Hematopoietic multipotent progenitor cell treated with erythropoietin and hydrocortisone succinate and interleukin-3 and kit ligand, for 17 days (in vitro differentiated cells): ENCODE measurements around the gene TTLL11.
"Not testable (repeated sequence)": the region's sequence is repeated elsewhere in the genome, so short reads cannot be mapped to it uniquely, and the experiment has no call there.

ENCODE experiments used
- DNase-seq: peaks from one replicate; pipeline ENCODE4 v3.0.0-alpha.2; 2015; ENCODE audit warnings: low spot score

TTLL11 gene

DNA sequence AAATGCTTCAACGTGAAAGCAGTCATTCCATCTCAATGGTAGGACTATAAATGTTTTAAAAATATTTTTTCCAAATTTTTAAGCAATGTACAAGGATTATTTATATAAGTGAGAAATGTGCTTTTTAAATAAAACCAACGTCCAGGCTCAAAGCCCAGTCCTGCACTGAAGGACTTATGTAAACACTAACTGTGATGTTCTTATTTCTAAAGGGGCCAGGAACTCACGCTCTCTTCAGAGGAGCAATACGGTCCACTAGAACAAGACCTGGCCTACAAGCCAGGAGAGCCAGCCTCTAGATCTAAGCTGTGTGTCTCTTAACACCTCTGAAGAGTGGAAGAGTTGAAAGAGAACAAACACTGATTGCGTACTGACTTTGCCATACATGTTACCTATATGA lies 12.1 kb downstream of the TTLL11 start:
- DNase-seq, result no peak

DNA sequence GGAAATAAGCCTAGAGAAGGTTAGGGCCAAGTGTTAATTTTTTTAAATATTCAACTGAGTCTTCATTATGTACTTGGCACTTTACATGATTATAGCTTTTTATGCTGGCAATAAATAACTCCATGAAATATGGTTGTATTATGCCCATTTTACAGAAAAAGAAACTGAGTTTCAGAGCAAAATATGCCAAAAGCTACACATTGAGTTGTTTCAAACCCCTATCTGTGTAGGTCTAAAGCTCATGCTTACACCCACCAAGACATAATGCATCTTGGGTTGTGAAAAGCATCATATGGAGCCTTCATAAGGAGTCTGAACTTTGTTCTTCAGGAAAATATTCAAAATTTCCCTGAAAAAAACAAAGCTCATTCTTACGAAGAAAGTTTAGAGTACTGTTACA lies 14.6 kb downstream of the TTLL11 start:
- DNase-seq, result no peak

DNA sequence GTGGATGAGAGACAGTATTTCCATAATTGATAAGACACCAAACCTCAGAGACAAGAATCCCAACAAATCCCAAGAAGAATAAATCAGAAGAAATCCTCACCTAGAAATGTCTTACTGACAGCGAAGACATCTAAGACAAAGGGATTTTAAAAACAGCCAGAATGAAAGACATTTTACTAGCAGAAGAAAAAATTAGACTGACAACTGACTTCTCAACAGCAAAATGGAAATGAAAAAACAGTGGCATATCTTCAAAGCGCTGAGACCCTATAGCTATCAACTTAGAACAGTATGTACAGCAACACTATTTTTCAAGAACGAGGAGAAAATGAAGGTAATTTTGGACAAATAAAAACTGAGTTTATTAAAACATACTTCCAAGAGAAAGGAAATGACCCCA lies 16.3 kb downstream of the TTLL11 start:
- DNase-seq, result no peak

DNA sequence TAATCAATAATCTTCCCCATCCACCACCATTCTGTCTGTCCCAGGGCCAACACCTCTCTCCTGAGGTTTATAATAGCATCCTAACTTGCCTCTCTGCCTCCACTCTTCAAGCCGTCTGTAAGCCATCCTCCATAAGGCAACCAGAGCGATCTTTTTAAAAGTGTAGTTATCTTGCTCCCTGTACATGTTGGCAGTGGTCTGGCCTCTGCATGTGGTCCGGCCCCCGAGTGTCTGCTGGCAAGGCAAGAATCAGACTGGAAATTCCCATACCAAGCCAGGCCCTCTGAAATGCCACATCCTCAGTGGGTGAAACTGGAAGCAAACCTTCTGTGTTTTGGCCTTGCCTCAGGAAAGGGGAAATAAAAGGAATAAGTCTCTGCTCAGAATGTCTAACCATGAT lies 17.0 kb downstream of the TTLL11 start:
- no peak for DNase-seq

DNA sequence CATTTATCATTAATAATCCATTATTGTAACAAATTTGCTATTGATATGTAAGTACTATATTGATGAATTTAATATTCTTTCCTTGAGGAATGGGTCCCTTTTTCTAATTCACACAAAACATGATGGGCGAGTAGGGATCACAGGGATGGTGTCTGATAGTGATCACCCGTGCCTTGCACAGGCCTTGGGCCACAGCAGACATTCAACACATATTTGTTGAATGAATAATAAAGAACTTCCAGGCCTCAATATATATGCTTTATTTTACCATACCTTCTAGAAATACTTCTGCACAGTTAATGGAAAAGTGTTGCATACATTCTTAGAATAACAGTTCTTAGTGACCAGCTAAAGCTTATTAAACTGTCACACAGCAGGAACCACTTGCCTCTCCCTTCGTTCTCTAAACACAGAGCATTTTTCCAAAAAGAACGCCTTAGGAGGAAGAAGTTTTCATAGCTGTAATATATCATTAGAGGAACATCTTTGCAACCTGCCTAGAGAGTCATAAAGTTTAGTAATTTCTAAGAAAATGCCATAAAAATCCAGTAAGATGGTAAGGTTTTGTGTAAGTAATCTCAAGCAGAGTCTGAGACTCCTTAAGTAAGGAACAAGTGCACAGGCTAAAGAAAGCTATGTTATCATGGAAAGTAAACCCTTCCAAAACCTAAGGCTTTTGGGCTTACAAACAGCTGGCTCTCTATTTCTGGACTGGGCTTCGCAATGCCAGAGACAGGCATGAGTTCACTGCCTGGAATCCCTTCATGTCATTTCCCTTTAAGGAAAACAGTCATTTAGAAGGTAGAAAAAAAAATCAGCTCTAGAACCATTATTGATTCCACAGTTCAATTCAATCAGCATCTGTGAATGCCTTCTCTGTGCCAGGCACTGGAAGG lies 17.7 kb downstream of the TTLL11 start:
- DNase-seq, result no peak

DNA sequence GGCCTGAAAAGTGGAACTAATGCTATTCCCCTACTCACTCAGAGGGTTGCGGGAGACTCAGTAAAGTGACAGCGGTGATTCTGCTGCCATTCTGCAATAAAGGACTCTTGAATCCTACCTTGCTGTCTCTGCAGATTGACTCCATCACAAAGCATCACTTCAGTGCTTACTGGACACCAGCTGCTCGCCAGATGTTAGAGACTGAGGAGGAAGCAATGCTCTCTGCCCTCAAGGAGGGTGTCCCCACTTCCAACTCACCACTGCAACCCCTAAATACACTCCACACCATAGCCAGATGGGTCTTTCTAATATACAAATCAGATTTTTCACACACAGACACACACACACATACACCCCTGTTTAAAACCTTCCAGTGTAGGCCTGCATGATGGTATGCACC lies 21.4 kb downstream of the TTLL11 start:
- no peak for DNase-seq

DNA sequence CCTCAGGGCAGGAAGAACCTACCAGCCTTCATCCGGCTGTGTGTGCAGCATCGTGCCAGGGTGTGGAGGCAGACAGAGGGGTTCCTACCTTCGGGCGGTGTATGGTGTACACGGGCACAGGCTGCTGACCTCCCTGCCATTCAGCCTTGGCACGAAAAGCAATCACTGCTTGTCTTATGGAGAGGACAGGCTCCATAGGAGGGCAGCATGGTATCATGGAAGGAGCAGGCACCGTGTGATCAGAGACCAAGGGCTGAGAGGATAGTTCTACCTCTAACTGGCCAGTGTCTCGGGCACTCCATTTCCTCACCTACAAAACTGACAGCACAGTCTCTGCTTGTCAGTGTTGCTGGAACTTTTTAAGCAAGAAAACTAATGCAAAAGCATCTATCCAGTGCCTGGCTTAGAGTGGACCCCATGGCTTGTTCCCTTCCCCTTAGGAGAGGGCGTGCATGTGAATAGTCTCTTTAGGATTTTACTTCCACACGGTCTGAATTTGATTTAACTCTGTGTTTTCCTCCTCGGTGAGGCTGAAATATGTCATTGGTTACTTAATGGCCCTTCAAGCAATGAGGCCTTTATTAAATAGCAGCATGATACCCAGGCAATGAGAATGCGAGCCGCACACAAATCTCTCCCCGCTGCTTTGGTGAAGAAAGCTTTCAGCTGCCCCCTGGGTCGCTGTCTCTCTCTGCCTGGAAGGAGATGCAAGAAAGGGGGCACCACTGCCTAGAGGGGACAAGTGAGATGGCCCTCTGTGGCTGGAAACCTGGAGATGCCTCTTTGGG lies 22.2 kb downstream of the TTLL11 start:
- no peak for DNase-seq

DNA sequence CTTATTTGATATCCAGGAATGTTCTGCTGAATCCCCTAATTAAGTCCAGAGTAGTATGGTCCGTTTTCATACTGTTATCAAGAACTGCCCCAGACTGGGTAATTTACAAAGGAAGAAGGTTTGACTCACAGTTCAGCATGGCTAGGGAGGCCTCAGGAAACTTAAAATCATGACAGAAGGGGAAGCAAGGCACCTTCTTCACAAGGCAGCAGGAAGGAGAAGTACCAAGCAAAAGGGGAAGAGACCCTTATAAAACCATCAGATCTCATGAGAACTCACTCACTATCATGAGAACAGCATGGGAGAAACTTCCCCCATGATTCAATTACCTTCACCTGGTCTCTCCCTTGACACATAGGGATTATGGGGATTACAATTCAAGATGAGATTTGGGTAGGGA lies 26.4 kb downstream of the TTLL11 start:
- not testable (repeated sequence) for DNase-seq

DNA sequence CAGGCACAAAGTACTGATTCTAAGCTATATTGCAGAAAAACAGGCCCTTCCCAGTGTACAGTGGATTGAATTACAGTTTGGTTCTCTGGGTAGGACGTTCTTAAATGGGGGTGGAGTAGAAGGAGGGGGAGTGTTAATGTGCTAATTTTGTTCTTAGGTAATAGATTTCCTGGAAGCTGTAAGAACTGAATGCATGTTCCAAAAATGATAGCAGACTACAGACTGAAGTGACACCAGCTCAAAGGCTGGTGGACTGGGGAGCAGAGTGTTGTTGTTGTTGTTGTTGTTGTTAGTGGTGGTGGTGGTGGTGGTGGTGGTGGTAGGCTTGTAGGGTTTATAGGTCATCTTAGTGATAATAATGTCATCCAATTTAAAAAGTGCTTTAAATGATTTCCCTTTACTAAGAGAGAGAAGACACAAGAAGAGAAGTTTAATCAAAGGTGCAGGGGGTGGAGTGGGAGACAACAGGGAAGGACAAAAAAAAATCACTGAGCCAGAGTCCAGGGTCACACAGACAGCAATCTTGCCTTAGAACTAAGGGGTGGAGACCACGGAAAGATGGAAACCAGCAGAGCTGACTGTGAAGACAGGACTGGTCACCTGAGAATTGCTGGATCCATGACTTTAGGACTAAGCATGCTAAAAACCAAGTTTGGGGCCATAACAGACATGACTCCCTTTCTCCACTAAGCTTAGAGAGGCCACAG lies 27.0 kb downstream of the TTLL11 start:
- no peak for DNase-seq

DNA sequence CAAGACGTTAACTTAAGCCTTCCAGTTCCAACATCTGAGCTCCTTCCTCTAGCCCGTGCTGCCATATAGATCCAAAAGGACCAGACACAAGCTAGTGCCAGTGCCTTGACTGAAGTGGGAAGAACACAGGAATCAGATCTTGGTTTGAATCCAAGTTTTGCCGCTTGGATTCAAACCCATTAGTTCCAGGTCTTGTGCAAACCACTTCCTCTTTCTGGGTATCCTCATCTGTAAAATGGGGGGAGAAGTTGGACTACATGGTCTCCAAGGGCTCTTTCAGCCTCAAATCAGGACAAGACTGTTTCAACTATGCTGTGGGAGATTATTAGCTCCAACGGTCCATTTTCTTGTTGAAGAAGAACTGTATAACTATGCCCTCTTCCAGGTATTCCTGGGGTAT lies 32.6 kb downstream of the TTLL11 start:
- no peak for DNase-seq

DNA sequence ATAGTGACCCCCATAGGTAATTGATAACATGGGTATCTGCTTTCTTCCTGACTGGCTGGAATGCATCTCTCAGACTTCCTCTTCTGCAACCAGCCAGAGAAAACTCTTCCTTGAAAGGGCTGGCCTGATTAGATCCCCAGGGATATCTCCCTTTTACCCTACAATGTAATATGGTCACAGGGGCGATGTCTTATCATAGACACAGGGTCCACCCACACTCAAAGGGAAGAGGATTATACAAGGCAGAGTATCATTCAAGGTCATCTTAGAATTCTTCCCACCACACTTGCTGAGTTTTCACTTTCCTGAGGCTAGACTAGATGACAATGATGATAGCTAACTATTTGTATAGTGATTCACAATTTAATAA lies 33.2 kb downstream of the TTLL11 start:
- no peak for DNase-seq

DNA sequence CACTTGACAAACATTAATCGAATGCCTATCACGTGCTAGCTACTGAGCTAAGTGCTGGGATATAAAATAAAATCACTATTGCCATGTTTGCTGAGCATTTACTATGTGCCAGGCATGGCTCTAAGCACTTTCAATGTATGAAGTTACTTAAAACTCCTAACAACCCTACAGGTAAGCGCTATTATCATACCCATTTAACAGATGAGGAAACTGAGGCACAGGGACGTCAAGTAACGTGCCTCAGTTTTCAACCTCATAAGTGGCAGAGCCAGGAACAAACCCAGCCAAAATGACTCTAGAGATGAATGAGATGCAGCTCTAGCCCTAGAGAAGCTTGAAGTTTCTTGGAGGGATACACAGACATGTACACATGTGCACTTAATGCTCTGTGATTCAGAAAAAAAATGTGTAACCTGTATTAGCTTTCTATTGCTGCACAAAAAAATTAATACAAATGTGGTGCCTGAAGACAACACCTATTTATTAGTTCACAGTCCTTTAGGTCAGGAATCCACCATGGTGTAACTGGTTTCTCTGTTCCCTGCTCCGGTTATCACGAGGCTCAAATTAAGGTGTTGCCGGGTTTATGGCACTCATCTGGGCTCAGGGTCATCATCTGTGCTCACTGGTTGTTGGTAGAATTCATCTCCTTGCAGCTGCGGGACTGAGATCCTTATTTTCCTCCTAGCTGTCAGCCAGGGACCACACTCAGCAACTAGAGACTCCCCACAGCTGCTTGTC lies 33.7 kb downstream of the TTLL11 start:
- DNase-seq, result no peak

DNA sequence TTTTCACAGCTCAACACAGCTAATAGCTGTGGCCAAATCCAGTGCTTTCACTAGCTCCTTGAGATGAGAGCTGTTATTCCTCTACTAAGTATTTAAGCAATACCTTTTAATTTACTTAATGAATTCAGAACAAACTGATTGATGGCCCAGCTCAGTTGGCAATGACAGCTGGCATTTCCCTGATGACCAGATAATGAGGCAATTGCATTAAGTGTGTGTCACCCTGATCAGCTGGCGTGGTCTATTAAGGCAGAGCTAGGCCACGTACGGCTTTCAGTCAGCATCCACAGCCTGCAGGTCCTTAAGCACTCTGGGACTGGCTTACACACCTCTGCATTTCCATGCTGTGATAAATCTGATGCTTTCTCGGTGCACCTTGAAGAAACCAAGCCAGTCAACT lies 34.4 kb downstream of the TTLL11 start:
- no peak for DNase-seq

DNA sequence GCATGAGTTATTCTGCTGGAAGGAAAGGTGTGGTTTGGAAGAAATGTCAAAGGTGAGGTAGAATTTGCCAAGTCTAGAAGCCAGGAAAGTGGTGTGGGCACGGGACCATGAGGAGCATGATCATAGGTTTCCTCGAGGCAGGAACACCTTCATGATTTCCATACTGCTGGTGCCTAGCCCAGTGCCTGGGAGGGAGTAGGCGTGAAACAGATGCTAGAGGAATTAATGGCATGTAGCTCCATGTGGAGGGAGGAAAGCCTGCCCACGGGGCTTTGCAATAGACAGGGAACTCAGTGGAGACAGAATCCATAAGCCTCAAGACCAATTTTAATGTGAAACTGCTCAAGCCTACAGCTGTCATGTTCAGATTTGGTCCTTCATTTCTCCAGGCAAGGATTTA lies 35.1 kb downstream of the TTLL11 start:
- no peak for DNase-seq

DNA sequence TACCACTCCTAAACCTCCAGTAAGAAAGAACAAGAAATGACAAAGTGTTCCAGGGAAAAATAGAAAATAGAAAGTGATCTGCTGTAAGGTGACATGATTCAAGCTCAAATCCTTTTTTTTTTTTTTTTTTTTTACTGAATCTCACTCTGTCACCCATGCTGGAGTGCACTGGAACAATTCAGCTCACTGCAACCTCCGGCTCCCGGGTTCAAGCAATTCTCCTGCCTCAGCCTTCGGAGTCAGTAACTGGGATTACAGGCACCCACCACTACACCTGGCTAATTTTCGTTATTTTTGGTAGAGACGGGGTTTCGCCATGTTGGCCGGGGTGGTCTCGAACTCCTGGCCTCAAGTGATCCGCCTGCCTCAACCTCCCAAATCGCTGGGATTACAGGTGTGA lies 35.9 kb downstream of the TTLL11 start:
- DNase-seq, result no peak

DNA sequence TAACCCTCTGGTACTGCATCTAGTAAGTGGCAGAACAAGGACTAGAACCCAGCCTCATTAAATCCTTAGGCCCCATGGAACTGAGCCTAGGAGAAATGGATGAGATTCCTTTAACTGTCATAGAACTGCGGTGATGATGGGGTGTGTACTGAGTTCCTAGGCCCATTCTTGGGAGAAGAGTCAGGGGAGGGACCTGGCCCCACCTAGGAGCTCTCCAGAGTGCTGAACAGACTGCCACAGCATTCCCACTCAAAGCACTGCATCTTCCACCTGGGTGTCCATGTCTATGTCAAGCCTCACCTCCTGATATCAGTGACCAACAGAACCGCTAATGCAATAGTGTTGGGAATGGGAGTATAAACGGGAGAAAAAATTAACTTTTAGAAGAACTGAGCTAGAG lies 36.6 kb downstream of the TTLL11 start:
- DNase-seq, result no peak

DNA sequence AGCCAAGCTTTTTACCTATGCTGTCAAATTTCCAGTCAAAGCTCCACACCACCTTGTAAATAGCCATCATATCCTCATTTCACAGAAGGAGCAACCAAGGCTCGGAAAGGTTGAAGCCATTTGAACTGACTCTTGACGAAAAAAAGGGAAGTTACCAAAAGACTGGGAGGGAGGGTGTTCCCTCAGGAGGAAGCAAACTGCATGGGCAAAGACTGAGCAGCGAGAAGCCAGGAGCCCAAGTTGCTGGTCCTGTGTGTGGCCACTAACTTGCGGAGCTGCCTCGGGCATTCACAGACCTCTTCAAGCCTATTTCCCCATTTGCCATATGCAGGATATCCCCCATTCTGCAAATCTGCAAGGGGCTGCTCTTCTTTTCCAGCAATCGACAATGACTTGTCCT lies 37.4 kb downstream of the TTLL11 start:
- DNase-seq, result no peak

DNA sequence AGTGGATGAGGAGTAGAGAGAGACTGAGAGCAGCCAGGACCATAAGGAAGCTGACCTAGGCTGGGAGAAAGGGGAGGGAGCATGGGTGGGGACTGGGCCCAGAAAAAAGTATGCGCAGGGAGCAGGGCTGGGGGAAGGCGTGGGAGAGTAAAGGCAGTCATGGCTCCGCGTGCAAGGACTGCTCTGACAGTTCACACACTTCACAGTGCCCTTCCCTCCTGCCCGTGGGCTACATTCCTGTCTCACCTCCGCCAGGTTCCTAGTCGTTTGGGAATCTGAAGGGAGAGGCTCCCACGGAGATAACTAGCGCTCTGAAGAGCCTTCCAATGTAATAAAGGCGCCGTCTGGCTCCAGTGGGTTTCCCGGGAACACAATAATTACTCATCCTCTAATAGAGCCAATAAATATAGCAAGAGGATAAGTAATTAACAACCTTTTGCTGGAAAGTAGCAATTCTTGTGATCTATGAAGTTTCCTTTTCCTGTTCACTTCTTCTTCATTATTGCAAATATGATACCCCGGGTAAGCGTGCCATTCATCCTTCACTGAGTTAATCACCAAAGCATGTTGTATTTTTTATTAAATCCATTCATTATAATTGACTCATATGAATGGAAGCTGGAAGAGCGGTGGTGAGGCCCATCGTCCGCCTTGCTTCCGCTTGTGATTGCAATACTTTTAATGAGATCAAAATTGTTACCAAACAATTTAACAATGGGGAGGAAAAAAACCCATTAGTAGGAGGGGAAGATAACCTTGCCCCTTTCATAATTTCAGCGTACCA lies 39.3 kb downstream of the TTLL11 start:
- no peak for DNase-seq

DNA sequence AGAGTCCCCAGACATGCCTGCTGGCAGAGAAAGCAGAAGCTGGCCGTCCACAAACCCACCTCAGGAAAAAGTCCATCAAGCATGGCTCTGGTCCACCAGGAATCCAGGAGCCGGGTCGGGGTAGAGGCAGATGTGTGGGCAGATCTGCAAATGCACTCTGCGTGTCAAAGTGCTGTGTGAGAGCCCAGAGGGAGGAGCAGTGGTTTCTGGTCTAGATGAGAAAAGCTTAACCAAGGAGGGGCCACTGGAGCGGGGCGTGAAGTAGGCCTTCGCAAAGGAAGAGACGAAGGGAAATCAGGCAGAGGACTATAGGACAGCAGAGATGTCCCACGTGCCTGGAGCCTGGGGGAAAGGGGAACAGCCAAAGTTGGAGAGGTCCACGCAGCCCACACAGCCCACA lies 40.0 kb downstream of the TTLL11 start:
- DNase-seq, result no peak

DNA sequence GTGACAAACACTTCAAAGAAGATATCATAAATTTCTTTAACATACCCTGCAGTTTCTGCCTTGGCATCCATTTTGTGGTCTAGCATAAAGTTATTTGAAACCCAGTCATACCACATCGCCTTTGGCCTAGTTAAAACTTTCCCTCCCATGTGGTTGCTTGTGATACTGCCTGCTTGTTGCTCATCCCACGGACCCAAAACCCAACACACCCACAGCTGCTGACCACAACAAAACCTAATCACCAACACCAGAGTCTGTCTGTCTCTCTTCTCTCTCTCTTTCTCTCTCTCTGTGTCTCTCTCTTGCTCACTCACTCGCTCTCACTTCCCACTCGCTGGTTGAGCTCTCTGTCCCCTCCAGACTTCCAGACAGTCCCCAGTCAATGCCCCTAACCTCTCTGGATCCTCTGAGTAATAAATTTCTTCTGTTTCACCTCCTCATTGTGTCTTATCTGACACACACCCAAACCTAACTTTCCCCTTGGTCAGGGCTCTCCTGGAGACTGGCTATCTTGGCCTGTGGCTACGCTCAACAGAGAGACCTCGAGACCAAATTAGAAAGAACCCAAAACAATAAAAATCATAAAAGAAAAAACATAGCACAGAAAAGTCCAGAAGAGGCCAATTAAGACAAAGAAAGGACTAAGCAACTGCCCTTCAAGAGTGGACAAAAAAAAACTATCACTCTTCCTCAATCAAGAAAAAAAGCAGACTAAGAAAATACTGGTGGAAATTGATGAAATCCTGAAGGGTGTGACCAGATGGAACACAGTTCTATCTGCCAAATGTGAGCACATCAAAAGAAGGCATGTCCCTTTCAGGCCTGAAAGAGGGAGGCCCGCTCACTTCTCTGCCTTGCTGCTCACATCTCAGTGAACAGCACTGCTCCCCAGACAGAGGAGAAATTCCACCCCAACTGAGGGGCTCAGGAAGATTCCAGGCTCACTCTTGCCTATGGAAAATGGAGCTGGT lies 41.5 kb downstream of the TTLL11 start:
- DNase-seq, result peak; percentile 24
